ENCODE data around the gene LARP4B. TPM values are rescaled to one million over a fixed set of nuclear protein-coding genes. Genes with fewer than 3 reads are reported as not detected.

LARP4B gene
- total RNA-seq, 2 experiments from 2014 or later = 33.1 to 40.2 TPM

GRCh38 chr10:760622-761021 lies 170.9 kb downstream of the LARP4B start:
- ChIA-PET CTCF (no interaction called here), POLR2A (no interaction called here)
- no peak for TF ChIP-seq CTCF (IDR thresholded peaks at IDR 0.05)
- Mint-ChIP-seq H3K9me3 (peaks cover 18% of the 10 kb centered on the region), H3K4me1 (ENCODE audit: low read depth) (peaks cover 6% of the 10 kb centered on the region), H3K4me3 (no peak overlapping the region), H3K27ac (no peak overlapping the region), H3K36me3 (ENCODE audit: low read depth) (peaks cover 8% of the 10 kb centered on the region), H3K27me3 (peaks cover 10% of the 10 kb centered on the region)
- Histone ChIP-seq H3K36me3 (ENCODE audit: insufficient read depth, low read length) (no peaks in the 10 kb centered on the region), H3K27ac (ENCODE audit: low read depth in 1 of 2, low read length in 2 of 2) (no peak overlapping the region), H3K27me3 (ENCODE audit: control insufficient read depth in 1 of 2, insufficient read depth in 2 of 2, low read length in 2 of 2) (no peaks in the 10 kb centered on the region), H3K9me3 (ENCODE audit: control insufficient read depth in 1 of 2, insufficient read depth in 1 of 2, low read length in 2 of 2) (peaks cover 18 to 34% of the 10 kb centered on the region in 2 experiments), H3K4me1 (ENCODE audit: insufficient read depth, low read length) (peaks cover 13% of the 10 kb centered on the region), H3K4me3 (ENCODE audit: low read length) (no peak overlapping the region)
- ATAC-seq (ENCODE audit: poor library complexity) (no peak), DNase-seq (no peak)
- intact Hi-C loops (cut with DNase I, micrococcal nuclease) = no loop called here

GRCh38 chr10:759898-760477 lies 171.5 kb downstream of the LARP4B start:
- Mint-ChIP-seq H3K27me3 (peaks cover 14% of the 10 kb centered on the region), H3K36me3 (ENCODE audit: low read depth) (peaks cover 12% of the 10 kb centered on the region), H3K4me3 (no peak overlapping the region), H3K9me3 (peaks cover 22% of the 10 kb centered on the region), H3K27ac (no peak overlapping the region), H3K4me1 (ENCODE audit: low read depth) (peaks cover 6% of the 10 kb centered on the region)
- peak in 1 of 14 experiments; percentile 13 for DNase-seq
- Histone ChIP-seq H3K27me3 (ENCODE audit: control insufficient read depth in 1 of 2, insufficient read depth in 2 of 2, low read length in 2 of 2) (no peaks in the 10 kb centered on the region), H3K36me3 (ENCODE audit: insufficient read depth, low read length) (no peaks in the 10 kb centered on the region), H3K4me3 (ENCODE audit: low read length) (no peak overlapping the region), H3K4me1 (ENCODE audit: insufficient read depth, low read length) (peaks cover 13% of the 10 kb centered on the region), H3K27ac (ENCODE audit: low read depth in 1 of 2, low read length in 2 of 2) (no peak overlapping the region), H3K9me3 (ENCODE audit: control insufficient read depth in 1 of 2, insufficient read depth in 1 of 2, low read length in 2 of 2) (peaks cover 18 to 40% of the 10 kb centered on the region in 2 experiments)
- no peak for ATAC-seq (ENCODE audit: poor library complexity)
- intact Hi-C loops (cut with DNase I, micrococcal nuclease) = no loop called here
- POLR2A ChIA-PET = no interaction called here
- CTCF ChIA-PET = no interaction called here
- TF ChIP-seq CTCF (IDR thresholded peaks at IDR 0.05) = no peak

Other genes starting within 250 kb of the LARP4B start
- 1 to 10 TPM; 4.1 TPM for gene DIP2C, start 242.0 kb downstream of the LARP4B start, total RNA-seq
- gene GTPBP4, start 56.7 kb upstream of the LARP4B start, total RNA-seq = 10 to 100 TPM; 50.3 to 53.7 TPM
- gene IDI2, start 94.2 kb upstream of the LARP4B start, total RNA-seq = not detected
- 100 to 1,000 TPM; 244 to 250 TPM for gene IDI1, start 117.4 kb upstream of the LARP4B start, total RNA-seq
- 10 to 100 TPM; 17.0 to 17.7 TPM for gene WDR37, start 124.7 kb upstream of the LARP4B start, total RNA-seq

All from CD4-positive, alpha-beta T cell (primary cell).